H54 (cell line): ENCODE data around the gene MAP3K14.

ENCODE experiments used
- DNase-seq: peaks from one replicate; pipeline ENCODE4 v3.0.0; 2011; ENCODE audit warnings: low spot score, mixed read lengths; ENCODE audit not compliant: insufficient read length
- FAIRE-seq: peaks from 3 replicates; lab custom pipeline; 2011; peaks lifted over from hg19 to GRCh38; lab: Jason Lieb, UNC
- POLR2A ChIP-seq: IDR thresholded peaks from 2 replicates; pipeline ENCODE4 v1.6.1; 2011; ENCODE audit warnings: low read depth, mild to moderate bottlenecking, low read length

MAP3K14 gene

GRCh38 chr17:45248132-45248957 lies 68.5 kb downstream of the MAP3K14 start:
- no peak for DNase-seq
- no peak for FAIRE-seq
- TF ChIP-seq POLR2A = no peak

GRCh38 chr17:45247429-45248131 lies 69.2 kb downstream of the MAP3K14 start:
- DNase-seq (peak; percentile 100), FAIRE-seq (no peak)
- TF ChIP-seq POLR2A = peak; percentile 31; the same call in 1 of the 2 replicates

GRCh38 chr17:45246861-45247428 lies 69.9 kb downstream of the MAP3K14 start:
- no peak for FAIRE-seq
- no peak for TF ChIP-seq POLR2A
- no peak for DNase-seq

- FAIRE-seq = no peak
- no peak for DNase-seq
- TF ChIP-seq POLR2A = no peak
These were observed 70.5 kb downstream of the MAP3K14 start for GRCh38 chr17:45246338-45246737.

- TF ChIP-seq POLR2A = no peak
- DNase-seq = no peak
- FAIRE-seq = no peak
These were observed 71.8 kb downstream of the MAP3K14 start for GRCh38 chr17:45244725-45245656.

- TF ChIP-seq POLR2A = no peak
- DNase-seq (no peak), FAIRE-seq (no peak)
These were observed 73.1 kb downstream of the MAP3K14 start for GRCh38 chr17:45243750-45244149.

GRCh38 chr17:45242029-45242414 lies 74.8 kb downstream of the MAP3K14 start:
- FAIRE-seq = no peak
- DNase-seq = no peak
- TF ChIP-seq POLR2A = no peak

GRCh38 chr17:45241328-45242028 lies 75.3 kb downstream of the MAP3K14 start:
- TF ChIP-seq POLR2A = no peak
- DNase-seq (no peak), FAIRE-seq (no peak)

- no peak for FAIRE-seq
- no peak for TF ChIP-seq POLR2A
- DNase-seq = no peak
These were observed 75.9 kb downstream of the MAP3K14 start for GRCh38 chr17:45240905-45241327.

- DNase-seq (no peak), FAIRE-seq (no peak)
- TF ChIP-seq POLR2A = no peak
These were observed 78.6 kb downstream of the MAP3K14 start for GRCh38 chr17:45238155-45238774.

GRCh38 chr17:45237686-45238085 lies 79.1 kb downstream of the MAP3K14 start:
- FAIRE-seq = no peak
- no peak for DNase-seq
- TF ChIP-seq POLR2A = no peak

GRCh38 chr17:45236282-45236606 lies 80.6 kb downstream of the MAP3K14 start:
- DNase-seq = no peak
- no peak for FAIRE-seq
- TF ChIP-seq POLR2A = no peak
